ENCODE measurements around the gene SNAPC2.

GRCh38 chr19:7902796-7903243, 17.3 kb upstream of the SNAPC2 start:
- TF ChIP-seq CTCF (IDR thresholded peaks at IDR 0.05) (no peak), EZH2 (IDR thresholded peaks at IDR 0.05; ENCODE audit: borderline replicate concordance, insufficient read depth, low read depth, low read length, poor library complexity, severe bottlenecking) (no peak)
